ES-I3 (cell line): ENCODE results near the gene TBATA.
A peak's percentile ranks its signal among the peaks of the same experiment; 100 is the strongest.

Experiments
- H3K36me3 ChIP-seq: 2 replicates; pipeline ENCODE4 v1.6.1; 2013; ENCODE audit warnings: mild to moderate bottlenecking, low read length, control low read depth, moderate library complexity; ENCODE audit not compliant: insufficient read depth
- H3K4me1 ChIP-seq: 2 replicates; pipeline ENCODE4 v1.6.1; 2013; ENCODE audit warnings: mild to moderate bottlenecking, control low read depth, low read length; ENCODE audit not compliant: insufficient read depth
- H3K9ac ChIP-seq: 2 replicates; pipeline ENCODE4 v1.6.1; 2013; ENCODE audit warnings: low read depth, mild to moderate bottlenecking, low read length, moderate library complexity
- H3K9me3 ChIP-seq: 2 replicates; pipeline ENCODE4 v1.6.1; 2013; ENCODE audit warnings: mild to moderate bottlenecking, low read length, moderate library complexity; ENCODE audit not compliant: control insufficient read depth, insufficient read depth

The TBATA gene

GRCh38 chr10:70815504-70816219, 30.5 kb upstream of the TBATA start, which contains the start of gene SGPL1:
SGPL1 (plus strand) TSS chr10:70815948; CDS start chr10:70816854, 906 bp downstream.
- Histone ChIP-seq H3K9me3 (no peaks in the 10 kb centered on the region), H3K9ac (peak within 1 kb of the TSS; percentile 71)

GRCh38 chr10:70814126-70814525, 28.9 kb upstream of the TBATA start:
- no peaks in the 10 kb centered on the region; the same call in 1 of the 2 replicates for H3K4me1 ChIP-seq
- H3K9me3 ChIP-seq: no peaks in the 10 kb centered on the region
- H3K9ac ChIP-seq: no peak overlapping the region
- peaks cover 2% of the 10 kb centered on the region for H3K36me3 ChIP-seq

More at GRCh38 chr10:70815504-70816219, 30.5 kb upstream of the TBATA start, which contains the start of gene SGPL1:
- Histone ChIP-seq H3K36me3 (peaks cover 4% of the 10 kb centered on the region), H3K4me1 (no peaks in the 10 kb centered on the region)

GRCh38 chr10:70812814-70813213, 27.6 kb upstream of the TBATA start:
- H3K9me3 ChIP-seq: no peaks in the 10 kb centered on the region
- no peak overlapping the region for H3K9ac ChIP-seq
- H3K36me3 ChIP-seq: no peaks in the 10 kb centered on the region
- H3K4me1 ChIP-seq: no peaks in the 10 kb centered on the region; the same call in 1 of the 2 replicates

GRCh38 chr10:70811881-70812280, 26.7 kb upstream of the TBATA start:
- H3K4me1 ChIP-seq: peaks cover 5% of the 10 kb centered on the region
- H3K9ac ChIP-seq: no peak overlapping the region
- no peaks in the 10 kb centered on the region for H3K9me3 ChIP-seq
- no peaks in the 10 kb centered on the region for H3K36me3 ChIP-seq

- Histone ChIP-seq H3K9me3 (no peaks in the 10 kb centered on the region), H3K36me3 (no peaks in the 10 kb centered on the region), H3K9ac (no peak overlapping the region), H3K4me1 (peaks cover 5% of the 10 kb centered on the region)
Measured at GRCh38 chr10:70810967-70811366, 25.8 kb upstream of the TBATA start.

- Histone ChIP-seq H3K4me1 (peaks cover 5% of the 10 kb centered on the region), H3K36me3 (no peaks in the 10 kb centered on the region), H3K9me3 (no peaks in the 10 kb centered on the region), H3K9ac (no peak overlapping the region)
Measured at GRCh38 chr10:70809726-70810125, 24.5 kb upstream of the TBATA start.

- peaks cover 5% of the 10 kb centered on the region for H3K4me1 ChIP-seq
- no peaks in the 10 kb centered on the region for H3K36me3 ChIP-seq
- no peaks in the 10 kb centered on the region for H3K9me3 ChIP-seq
- H3K9ac ChIP-seq: no peak overlapping the region
Measured at GRCh38 chr10:70809011-70809611, 23.9 kb upstream of the TBATA start.

GRCh38 chr10:70807556-70807955, 22.4 kb upstream of the TBATA start:
- Histone ChIP-seq H3K4me1 (peaks cover 5% of the 10 kb centered on the region), H3K9ac (no peak overlapping the region), H3K36me3 (no peaks in the 10 kb centered on the region), H3K9me3 (no peaks in the 10 kb centered on the region)

GRCh38 chr10:70806841-70807240, 21.7 kb upstream of the TBATA start:
- Histone ChIP-seq H3K9me3 (no peaks in the 10 kb centered on the region), H3K36me3 (no peaks in the 10 kb centered on the region), H3K4me1 (peaks cover 5% of the 10 kb centered on the region), H3K9ac (no peak overlapping the region)

GRCh38 chr10:70805619-70806215, 20.5 kb upstream of the TBATA start:
- Histone ChIP-seq H3K9ac (no peak overlapping the region), H3K9me3 (no peaks in the 10 kb centered on the region), H3K36me3 (no peaks in the 10 kb centered on the region), H3K4me1 (peaks cover 5% of the 10 kb centered on the region)

GRCh38 chr10:70804421-70804808, 19.2 kb upstream of the TBATA start:
- H3K9me3 ChIP-seq: no peaks in the 10 kb centered on the region
- no peak overlapping the region for H3K9ac ChIP-seq
- H3K36me3 ChIP-seq: no peaks in the 10 kb centered on the region
- H3K4me1 ChIP-seq: peaks cover 5% of the 10 kb centered on the region

GRCh38 chr10:70803775-70804420, 18.7 kb upstream of the TBATA start:
- H3K36me3 ChIP-seq: no peaks in the 10 kb centered on the region
- H3K9ac ChIP-seq: no peak overlapping the region
- peaks cover 5% of the 10 kb centered on the region; the same call in 1 of the 2 replicates for H3K4me1 ChIP-seq
- H3K9me3 ChIP-seq: no peaks in the 10 kb centered on the region

- Histone ChIP-seq H3K4me1 (0 out of 2 replicates have a peak, but pooled peaks cover under 1% of the 10 kb centered on the region), H3K9me3 (no peaks in the 10 kb centered on the region), H3K36me3 (no peaks in the 10 kb centered on the region), H3K9ac (no peak overlapping the region)
Measured at GRCh38 chr10:70801854-70802253, 16.7 kb upstream of the TBATA start.

GRCh38 chr10:70799124-70799523, 13.9 kb upstream of the TBATA start:
- Histone ChIP-seq H3K36me3 (no peaks in the 10 kb centered on the region), H3K4me1 (no peaks in the 10 kb centered on the region), H3K9me3 (no peaks in the 10 kb centered on the region), H3K9ac (no peak overlapping the region)
